LNCaP clone FGC (cell line): Measurements from ENCODE around the gene MAML2.

Source experiments
- DNase-seq: peaks from one replicate; pipeline ENCODE4 v3.0.0-alpha.2; 2011; ENCODE audit warnings: low read depth
- H3K4me3 ChIP-seq: 2 replicates; pipeline ENCODE4 v1.5.1; 2011; ENCODE audit warnings: mild to moderate bottlenecking, low read depth, low read length, control low read depth
- TF ChIP-seq, protein P1 (sequence below): IDR thresholded peaks from 2 replicates; pipeline ENCODE4 v1.5.1; 2012; ENCODE audit warnings: mild to moderate bottlenecking; ENCODE audit not compliant: control insufficient read depth, insufficient read depth; ENCODE audit errors: extremely low read depth

MAML2 gene

DNA sequence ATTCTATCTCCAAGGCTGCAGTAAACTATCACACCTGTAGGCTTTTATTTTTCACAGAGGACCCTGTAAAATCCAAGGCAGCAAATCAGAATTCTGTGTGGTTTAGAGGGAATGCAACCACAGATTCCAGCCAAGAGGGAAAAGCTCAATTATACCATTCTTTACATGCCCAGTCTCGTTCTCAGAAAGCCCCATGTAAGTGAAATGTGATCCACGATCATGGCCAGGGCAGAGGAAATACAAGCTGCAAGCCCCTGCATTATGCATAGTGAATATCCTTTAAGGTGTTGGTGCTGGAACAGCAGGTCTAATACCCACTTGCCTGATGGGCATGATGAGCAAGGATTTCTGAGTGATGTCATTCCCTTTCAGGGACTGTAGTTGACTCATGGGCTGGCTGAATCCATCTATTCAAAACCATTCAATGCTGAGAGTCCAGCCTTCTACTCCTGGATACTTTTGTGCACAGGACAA, 220.4 kb downstream of the MAML2 start:
- no peak for DNase-seq
- no peak overlapping the region for H3K4me3 ChIP-seq
- TF ChIP-seq, protein P1, sequence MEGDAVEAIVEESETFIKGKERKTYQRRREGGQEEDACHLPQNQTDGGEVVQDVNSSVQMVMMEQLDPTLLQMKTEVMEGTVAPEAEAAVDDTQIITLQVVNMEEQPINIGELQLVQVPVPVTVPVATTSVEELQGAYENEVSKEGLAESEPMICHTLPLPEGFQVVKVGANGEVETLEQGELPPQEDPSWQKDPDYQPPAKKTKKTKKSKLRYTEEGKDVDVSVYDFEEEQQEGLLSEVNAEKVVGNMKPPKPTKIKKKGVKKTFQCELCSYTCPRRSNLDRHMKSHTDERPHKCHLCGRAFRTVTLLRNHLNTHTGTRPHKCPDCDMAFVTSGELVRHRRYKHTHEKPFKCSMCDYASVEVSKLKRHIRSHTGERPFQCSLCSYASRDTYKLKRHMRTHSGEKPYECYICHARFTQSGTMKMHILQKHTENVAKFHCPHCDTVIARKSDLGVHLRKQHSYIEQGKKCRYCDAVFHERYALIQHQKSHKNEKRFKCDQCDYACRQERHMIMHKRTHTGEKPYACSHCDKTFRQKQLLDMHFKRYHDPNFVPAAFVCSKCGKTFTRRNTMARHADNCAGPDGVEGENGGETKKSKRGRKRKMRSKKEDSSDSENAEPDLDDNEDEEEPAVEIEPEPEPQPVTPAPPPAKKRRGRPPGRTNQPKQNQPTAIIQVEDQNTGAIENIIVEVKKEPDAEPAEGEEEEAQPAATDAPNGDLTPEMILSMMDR, result no peak

DNA sequence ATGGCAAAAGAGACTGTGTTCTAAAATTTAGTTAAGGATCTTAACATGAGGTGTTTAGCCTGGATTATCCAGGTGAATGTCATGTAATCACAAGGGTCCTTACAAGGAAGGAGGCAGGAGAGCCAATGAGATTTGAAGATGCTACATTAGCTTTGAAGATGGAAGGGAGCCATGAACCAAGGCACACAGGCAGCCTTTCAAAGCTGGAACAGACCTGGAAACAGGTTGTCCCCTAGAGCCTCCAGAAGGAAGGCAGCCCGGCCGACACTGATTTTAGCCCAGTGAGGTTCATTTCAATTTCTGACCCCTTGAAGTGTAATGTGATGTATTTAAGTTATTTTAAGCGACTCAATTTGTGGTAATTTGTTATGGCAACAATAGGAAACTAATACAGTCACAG, 223.8 kb downstream of the MAML2 start:
- no peak for DNase-seq
- TF ChIP-seq, protein P1, result no peak

DNA sequence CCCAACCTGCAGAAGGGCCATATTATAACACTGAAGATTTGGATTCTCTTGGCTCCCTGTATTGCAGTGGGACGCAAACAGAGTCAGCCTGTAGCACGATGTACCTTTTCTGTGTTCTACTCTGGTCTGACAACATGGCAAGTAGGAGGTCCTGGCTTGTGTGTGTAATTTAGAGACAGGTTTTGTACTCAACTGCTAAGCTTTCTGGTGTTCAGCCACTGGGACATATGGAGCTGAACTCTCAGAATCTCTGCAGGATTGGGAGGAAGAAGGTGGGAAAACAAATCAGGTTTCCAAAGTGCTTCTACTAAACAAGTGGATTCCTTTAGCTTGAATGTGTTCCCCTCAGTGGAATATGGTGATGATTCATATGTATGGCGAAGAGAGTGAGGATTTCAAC, 226.6 kb downstream of the MAML2 start:
- TF ChIP-seq, protein P1, result no peak
- no peak overlapping the region for H3K4me3 ChIP-seq
- no peak for DNase-seq

More for the DNA sequence above, 223.8 kb downstream of the MAML2 start:
- H3K4me3 ChIP-seq, result no peak overlapping the region

DNA sequence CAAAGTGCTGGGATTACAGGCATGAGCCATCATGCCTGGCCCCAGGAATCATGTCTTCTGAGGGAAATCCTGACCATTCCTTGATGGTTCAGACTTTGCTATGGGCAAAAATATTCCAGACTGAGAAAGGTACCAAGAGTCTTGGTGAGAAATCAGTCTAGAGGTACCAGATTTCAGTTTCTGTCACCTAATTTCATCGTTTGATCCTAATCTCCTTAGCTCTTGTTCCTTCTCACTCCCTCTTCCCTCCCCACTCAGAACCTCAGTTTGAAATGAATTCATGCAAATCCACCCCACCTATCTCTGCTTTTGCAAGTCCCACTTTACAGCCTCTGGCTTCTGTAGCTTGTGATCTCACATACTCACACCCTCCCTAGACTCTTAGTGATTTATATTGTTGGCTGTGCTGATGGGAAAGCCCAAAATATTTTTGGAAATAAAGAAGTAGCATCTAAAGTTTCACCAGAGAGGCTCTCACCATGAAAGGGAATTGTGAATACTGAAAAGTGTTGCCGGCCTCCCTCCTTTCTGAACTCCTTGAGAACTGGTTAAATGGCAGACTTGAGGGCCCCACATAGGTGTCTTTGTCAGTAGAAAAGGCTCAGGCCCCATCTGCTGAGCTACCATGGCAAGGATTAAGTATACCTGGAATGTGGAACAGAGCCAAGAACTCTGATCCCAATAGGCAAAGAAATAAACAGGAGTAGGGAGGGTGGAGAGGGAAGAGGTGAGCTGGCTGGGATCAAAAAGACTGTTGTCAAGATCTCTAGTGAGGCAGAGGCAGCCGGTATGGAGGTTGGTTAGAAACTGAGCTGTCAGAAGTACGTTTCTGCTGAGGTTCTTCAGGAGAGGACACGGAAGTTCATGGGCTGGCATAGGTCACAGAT, 228.6 kb downstream of the MAML2 start:
- no peak overlapping the region for H3K4me3 ChIP-seq
- TF ChIP-seq, protein P1, result no peak
- DNase-seq, result no peak

DNA sequence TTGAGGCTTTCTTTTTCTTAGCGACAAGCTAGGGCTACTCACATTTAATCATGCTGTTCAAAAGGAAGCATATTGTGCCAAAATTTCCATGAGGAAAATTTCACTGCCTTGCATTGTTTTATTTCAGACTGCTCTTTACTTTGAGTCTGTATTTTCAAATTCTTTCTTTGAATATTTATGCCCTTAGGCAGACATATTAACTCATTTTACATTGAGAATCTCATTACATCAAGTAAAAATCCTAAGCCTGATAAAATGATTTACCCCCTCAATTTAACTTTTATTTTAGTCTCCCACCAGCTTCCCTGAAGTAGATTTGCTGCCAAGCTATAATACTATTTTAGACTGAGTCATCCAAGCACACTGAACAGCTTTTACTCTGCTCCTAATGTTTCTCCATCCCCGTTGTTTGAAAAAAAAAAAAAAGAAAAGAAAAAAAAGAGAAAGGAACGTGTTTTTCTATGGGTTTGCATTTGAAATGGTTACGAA, 229.8 kb downstream of the MAML2 start:
- no peak overlapping the region for H3K4me3 ChIP-seq
- TF ChIP-seq, protein P1, result no peak
- DNase-seq, result no peak

DNA sequence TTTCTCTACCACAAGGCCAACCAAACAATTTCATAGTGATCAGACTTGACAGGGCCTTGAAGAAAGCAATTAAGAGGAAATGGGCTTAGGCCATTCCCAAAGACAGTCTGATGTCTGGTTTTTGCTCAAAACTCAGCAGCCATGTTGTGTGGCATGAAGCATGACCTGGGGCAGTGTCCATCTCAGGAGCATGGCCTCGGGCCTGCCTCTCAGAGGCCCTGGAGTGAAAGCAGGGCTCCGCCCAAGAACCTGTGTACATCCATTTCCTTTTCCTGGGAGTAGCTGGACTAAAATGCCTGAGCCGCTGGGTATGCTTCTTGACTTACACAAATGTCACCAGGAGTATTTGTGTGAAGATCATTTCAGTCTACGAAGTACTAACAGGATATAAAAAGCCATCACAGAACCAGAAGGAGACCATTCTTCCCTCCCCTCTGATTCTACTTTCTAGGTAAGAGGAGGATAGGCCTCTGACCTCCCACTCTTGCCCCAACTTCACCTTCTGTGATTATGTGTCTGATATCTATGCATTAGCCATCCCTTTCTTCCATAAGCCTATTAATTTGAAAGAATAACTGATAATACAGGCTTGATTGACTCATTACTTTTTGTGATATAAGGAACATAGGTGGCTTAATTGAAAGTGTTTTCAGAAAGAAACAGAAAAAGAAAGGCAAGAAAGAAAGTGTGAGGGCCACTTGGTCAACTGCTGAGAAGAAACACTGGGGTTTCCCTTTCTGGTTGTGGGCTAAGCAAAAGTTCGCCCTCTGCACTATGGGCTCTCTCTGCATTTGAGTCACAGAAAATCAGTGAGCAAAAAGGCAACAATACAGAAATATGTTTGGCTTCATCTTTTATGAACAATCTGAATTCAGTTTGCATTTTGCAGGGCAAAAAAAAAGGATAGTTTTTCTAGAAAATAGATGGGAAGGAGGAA, 230.5 kb downstream of the MAML2 start:
- no peak for DNase-seq
- no peak overlapping the region for H3K4me3 ChIP-seq
- TF ChIP-seq, protein P1, result no peak
